GM12874 (cell line): ENCODE results near the gene ILRUN.

Source experiments
- TF ChIP-seq, protein P1 (sequence below): IDR thresholded peaks from 2 replicates; pipeline ENCODE4 v1.5.1; 2011; ENCODE audit warnings: low read depth, mild to moderate bottlenecking, control low read depth, low read length, moderate library complexity; ENCODE audit not compliant: insufficient read depth

Gene ILRUN

DNA sequence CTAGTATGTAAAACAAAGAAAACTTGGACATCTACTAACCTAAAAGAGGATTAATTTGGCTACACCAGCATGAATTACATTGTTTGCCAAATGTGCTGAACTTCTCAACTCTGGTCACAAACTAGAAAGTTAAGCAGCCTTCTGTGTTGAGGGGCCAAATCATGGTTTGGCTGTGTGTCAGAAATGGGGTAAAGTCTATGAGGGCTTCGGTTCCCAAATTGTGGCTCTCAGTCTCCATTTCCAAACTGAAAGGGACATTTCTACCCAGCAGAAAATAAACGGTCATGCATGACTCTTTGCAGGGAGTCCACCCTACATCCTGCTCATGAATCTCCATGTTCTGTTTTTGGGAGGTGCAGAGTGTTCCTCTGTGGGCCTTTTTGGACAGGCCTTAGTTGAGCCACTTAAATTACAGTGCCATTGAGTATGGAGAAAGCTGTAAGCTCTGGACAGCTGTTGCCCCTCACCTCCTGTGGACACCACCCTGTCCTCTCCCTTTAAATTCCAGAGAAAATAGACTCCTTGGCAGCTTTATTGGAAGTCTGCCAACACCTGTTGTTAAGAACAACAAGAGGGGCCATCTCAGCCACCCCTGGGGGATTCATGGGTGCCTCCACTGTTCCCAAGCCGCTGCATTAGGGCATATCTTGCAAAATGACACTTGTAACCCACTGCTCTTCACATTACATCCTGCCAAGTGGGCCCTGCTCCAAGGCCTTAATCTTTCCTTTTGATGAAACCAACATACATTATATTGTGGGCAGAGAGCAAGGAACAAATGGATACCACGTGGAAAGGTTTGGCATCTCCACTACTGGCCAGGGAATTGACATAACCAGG, 33.3 kb upstream of the ILRUN start:
- TF ChIP-seq, protein P1, sequence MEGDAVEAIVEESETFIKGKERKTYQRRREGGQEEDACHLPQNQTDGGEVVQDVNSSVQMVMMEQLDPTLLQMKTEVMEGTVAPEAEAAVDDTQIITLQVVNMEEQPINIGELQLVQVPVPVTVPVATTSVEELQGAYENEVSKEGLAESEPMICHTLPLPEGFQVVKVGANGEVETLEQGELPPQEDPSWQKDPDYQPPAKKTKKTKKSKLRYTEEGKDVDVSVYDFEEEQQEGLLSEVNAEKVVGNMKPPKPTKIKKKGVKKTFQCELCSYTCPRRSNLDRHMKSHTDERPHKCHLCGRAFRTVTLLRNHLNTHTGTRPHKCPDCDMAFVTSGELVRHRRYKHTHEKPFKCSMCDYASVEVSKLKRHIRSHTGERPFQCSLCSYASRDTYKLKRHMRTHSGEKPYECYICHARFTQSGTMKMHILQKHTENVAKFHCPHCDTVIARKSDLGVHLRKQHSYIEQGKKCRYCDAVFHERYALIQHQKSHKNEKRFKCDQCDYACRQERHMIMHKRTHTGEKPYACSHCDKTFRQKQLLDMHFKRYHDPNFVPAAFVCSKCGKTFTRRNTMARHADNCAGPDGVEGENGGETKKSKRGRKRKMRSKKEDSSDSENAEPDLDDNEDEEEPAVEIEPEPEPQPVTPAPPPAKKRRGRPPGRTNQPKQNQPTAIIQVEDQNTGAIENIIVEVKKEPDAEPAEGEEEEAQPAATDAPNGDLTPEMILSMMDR, result no peak

DNA sequence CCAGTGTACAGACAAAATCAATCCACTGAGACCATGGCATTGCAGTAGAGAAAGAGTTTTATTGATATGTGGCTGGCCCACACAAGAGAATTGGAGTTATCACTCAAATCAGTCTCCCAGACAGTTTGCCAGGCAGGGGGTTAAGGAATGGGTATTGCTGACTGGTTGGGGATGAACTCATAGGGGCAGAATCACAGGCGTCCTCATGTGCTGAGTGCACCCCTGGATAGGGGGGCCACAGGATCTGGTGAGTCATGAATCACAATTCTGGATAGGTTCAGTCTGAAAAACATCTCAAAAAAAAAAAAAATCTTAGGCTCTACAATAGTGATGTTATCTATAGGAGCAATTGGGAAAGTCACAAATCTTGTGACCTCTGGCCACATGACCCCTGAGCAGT, 29.5 kb upstream of the ILRUN start:
- TF ChIP-seq, protein P1, result no peak

DNA sequence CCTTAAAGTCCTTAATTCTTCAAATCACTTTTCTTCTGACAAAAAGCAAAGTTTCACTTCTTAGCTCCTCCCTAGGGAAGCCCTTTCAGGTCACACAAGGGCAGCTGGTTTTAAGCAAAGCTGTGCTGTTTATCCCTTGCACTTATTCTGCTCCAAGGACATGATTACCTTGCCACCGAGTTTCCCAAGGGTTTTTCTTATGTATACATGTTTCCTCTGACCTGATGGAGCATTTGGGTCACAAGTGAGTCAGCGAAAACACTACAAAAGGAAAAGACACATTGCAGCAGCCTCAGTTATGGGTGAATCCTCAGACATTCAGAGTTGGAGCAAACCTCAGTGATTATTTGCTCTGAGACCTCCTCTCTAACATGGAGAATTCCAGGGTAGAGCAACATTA, 26.6 kb upstream of the ILRUN start:
- TF ChIP-seq, protein P1, result no peak

DNA sequence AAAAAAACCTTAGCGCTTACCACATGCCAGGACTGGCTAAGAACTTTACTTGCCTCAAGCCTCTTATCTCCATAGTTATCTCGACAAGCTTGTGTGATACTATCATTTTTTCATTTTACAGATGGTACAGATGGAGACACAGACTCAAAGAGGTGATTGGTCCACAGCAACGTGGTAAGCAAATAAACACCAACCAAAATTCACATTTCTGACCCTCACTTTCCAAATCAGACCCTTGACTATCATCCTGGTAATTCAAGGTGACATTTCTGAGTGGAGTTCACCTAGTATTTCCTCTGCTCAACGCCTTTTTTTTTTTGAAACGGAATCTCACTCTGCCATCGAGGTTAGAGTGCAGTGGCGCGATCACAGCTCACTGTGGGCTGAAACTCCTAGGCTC, 25.9 kb upstream of the ILRUN start:
- TF ChIP-seq, protein P1, result no peak

DNA sequence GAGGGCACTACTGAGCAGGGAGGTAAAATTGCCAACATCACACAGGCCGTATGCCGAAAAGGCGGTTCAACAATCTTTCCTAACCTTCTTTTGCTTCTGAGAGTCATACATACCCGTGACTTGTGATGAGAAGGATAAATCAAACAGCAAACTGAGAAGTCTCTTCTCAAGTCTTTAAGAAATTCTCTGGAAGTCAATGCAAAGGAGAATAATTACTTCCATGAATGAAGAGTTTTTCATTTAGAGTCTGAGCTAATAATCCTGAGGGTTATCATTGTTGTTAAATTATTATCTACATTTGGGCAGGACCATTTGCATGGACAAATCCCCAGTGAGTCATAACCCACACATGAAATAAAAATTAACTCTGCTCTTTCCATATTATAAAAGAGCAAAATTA, 22.4 kb upstream of the ILRUN start:
- TF ChIP-seq, protein P1, result no peak

DNA sequence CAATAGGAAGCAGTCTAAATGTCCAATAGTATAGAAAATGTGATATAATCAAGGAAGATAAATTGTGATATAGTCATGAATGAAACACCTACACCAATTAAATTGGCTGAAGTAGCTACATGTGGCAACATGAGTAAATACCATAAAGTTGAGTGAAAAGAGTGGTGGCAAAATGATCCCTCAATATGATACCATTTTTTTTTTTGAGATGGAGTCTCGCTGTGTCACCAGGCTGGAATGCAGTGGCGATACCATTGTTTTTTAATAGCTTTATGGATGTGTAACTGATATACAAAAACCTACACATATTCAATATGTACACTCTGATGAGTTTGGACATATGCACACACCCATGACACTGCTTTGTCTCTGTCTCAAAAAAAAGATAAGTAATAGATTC, 20.9 kb upstream of the ILRUN start:
- TF ChIP-seq, protein P1, result no peak

DNA sequence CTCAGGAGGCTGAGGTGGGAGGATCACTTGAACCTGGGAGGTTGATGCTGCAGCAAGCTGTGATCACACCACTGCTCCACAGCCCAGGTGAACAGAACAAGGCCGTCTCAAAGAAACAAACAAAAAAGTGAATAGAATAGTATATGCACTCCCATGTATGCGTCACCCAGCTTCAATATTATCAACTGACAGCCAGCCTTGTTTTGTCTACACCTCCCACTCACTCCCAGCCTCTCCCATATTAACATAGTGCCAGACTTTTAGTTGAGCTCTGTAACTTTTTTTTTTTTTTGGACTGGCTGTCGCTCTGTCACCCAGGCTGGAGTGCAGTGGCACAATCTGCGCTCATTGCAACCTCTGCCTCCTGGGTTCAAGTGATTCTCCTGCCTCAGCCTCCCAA, 18.1 kb upstream of the ILRUN start:
- TF ChIP-seq, protein P1, result no peak
